GM21737 (cell line): Measurements from ENCODE around the gene HOXB6.

ENCODE experiments used
- ATAC-seq: cut with Tn5 transposase; IDR thresholded peaks from one replicate; pipeline ENCODE4 v1.9.1; 2021; ENCODE audit warnings: mild to moderate bottlenecking, moderate library complexity; ENCODE audit not compliant: unreplicated experiment

The HOXB6 gene

DNA sequence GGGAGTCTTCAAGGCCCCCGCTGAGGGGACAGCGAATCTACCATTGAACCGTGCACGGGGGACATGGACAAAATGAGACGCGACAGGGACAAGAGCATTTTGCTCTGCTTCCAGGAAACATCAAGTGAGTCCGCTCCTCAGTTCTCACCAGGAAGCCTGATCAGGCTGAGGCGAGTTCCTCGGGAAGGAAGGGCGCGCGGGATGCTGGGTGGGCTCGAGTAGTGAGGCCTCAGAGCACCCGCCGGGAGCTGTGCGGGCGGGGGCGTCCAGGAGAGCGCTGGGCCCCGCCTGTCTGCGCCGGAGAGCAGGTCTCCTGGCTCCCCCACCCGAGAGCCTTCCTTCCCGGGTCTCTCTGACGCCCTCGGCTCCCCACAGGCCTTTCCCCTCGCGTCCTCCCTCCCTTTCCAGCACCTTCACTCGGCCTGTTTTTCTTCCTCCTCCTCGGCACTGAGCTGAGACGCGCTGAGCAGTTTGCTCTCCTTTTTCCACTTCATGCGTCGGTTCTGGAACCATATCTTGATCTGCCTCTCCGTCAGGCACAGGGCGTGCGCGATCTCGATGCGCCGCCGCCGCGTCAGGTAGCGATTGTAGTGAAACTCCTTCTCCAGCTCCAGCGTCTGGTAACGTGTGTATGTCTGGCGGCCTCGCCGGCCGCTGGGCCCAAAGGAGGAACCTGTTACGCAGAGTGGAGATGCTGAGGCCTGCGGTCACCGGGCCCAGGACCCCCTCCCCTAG is 8.6 kb downstream of the HOXB6 start:
- ATAC-seq, result no peak

DNA sequence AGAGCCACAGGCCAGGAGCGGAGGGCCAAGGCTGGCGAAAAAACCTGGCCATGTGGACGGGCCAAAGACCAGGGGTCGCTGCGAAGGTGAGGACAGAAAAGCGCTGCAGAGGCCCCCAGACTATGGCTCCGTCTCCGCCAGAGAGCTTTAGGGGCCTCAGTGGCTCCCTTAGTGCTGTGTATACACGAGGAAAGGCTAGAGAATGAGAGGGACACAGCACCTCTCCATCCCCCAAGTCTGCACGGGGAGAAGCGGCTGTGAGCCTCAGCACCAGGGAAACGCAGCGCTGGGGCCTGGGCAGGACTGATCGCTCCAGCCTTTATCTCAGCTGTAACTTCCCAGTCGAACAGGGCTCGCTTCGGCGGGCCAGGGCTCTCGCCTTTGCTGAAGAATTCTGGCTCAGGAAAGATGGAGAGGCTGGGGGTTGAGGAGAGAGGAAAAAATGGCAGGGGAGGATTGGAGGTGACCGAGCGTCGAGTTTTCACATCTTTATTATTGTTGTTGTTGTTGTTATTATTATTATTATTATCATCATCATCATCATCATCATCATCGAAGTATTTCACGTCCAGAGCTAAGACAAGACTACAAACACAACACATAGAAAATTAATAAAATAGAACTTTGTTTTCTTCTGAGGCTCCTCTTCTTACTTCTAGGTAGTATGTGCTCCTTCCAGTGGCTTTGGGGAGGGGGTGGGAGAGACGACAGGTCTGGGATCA is 9.3 kb downstream of the HOXB6 start:
- ATAC-seq, result no peak

DNA sequence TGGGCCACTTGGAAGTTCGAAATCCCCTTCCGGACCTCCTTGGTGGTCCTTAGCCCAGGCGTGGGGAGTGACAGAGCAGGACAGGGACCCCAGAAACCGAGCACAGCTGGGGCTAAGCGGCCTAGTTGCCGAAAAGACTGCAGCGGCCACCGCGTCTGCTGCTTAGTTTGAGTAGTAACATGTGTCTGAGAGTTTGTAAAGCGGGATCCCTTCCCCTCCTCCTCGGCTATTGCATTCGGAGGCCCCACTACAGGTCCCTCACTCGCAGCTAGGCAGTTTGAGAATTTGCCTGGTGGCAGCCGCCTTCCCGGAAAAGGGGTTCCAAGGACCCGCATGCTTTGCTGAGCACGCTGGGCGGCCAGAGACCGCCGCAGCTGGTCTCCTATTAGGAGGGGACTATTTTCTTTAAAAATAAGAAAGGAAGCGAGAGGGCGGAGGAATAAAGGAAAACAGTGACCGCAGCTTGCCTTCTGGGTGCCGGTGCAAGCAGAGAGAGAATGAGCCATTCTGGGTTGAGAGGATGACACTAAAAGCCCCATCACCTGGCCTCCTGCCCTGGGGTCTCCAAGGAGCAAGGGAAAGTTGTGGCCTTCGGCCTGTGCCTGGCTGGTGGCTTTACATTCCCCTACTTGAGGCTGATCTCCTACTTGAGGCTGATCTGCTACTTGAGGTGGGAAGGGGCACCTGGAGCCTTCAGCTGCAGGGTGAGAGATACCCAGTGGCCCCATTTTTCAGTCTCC is 10.1 kb downstream of the HOXB6 start:
- ATAC-seq, result no peak

DNA sequence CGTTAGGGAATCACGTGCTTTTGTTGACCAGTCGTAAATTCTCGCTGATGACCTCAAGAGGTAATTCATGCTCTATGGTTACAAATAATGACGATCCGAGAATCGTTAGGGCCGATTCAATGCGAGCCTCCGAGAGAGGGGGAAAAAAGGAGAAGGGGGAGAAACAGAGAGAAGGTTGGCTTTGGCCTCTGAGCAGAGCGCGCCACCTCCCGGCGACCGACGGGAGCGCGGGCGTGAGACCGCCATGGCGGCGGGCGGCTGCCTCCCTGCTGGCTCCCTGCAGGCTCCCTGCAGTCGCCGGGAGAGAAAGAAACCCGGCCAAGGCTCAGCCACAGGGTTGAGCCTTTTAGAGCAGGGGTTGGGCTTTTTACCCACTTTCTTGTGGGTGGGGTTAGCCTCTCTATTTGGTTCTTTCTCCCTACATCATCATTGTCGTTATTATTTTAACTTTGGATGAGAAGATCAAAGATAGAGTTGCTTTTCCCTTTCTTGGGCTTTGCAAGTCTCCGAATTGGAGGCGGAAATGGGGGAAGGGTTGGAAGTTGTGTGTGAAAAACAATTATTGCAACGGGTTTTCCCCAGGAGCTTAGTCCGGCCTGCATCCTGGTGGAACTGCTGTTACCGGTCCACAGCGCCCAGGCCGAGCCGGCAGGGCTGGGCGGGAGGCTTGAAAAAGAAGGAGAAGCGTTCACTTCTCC is 10.8 kb downstream of the HOXB6 start:
- ATAC-seq, result no peak

- ATAC-seq, result no peak
Observed at GRCh38 chr17:48593126-48593829, 11.5 kb downstream of the HOXB6 start, which contains the start of gene HOXB5. Gene HOXB5 (minus strand): TSS chr17:48593779. CDS start chr17:48593682, 97 bp downstream.

- ATAC-seq, result no peak
Observed at GRCh38 chr17:48592577-48592976, 12.2 kb downstream of the HOXB6 start.

DNA sequence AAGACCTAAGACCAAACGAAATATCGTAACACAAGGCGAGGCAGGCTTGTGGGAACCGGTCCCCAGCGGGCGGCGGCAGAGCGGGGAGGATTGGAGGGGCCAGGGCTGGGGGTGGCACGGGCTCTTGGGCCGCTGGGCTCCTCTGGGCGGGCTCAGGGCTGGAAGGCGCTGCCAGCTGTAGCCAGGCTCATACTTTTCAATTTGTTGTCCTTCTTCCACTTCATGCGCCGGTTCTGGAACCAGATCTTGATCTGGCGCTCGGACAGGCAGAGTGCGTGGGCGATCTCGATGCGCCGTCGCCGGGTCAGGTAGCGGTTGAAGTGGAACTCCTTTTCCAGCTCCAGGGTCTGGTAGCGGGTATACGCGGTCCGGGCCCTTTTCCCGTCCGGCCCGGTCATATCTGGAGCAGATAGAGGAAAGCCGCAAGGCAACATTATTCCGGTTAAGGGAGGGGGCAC is 12.7 kb downstream of the HOXB6 start:
- no peak for ATAC-seq

DNA sequence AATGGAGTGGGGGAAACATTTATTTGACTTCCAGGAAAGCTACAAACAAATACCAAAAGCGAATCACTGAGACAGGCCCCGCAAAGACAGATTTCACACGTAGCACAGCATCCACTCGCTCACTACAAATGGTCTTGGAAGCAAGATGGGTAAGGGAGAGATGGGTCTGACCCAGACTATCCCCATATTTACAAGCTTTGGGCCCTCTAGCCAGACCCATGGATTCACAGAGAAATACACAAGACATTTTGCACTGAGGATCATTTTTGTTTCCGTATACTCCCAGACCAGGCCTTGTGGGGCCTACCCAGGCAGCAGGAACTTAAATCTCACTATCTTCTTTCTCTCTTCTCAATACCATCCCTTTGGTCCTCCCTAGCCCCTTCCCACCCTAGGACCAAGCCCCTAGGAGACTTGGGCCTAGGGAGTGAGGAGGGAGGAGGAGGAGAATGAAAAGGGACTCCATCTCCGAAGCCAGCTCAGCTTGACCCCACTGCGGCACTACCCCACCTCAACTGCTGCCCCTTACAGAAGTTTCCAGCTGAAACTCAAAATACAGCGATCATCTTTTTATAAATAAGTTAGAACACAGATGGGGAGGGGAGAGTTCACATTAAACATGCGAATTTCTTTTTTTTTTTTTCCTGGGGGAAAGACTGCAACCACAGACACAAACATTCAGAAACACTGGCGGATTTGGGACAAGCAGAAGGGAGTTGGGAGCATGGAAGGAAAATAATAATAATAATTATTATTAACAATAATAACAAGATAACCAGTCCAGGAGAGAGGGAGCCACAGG is 13.3 kb downstream of the HOXB6 start:
- no peak for ATAC-seq

GRCh38 chr17:48590607-48591161 is 14.1 kb downstream of the HOXB6 start:
- no peak for ATAC-seq

GRCh38 chr17:48589831-48590606 is 14.8 kb downstream of the HOXB6 start, which contains the start of gene HOXB3:
Gene HOXB3 (minus strand): TSS chr17:48590241. CDS start chr17:48552474, 37,767 bp downstream.
- no peak for ATAC-seq

GRCh38 chr17:48589060-48589830 is 15.5 kb downstream of the HOXB6 start:
- no peak for ATAC-seq

DNA sequence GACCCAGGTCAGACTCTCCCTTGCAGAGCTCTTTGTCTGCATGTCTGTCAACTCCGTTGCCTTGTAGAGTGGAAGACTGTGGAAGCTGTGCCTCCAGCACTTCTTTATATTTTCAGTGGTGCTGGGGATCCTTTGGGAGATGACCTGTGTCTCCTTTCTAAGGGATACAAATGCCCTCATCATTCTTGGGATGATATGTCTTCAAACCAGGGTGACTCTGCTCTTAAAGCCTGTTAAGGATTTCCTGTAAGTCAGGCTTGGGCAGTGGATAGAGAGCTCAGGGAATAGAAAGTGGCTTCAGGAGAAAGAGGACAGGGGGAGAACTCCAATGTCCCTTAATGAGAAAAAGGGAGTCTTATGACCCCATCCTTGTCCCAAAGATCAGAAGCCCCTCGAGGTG is 16.3 kb downstream of the HOXB6 start:
- no peak for ATAC-seq

DNA sequence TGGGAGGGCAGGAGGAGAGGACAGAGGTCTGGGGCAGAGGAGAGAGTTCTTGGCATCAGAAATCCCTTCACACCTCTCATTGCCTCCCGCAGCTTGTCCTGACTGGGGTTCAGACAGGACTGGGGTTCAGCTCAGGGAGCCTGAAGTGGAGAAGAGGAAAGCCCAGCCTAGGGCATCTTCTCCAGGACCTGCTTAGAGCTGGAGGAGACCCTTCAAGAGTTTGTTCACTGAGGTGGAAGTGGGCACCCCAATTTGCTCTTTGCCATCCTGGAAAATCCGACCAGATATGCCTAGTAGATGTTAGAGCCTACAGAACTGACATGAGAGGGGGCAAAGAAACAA is 16.7 kb downstream of the HOXB6 start:
- no peak for ATAC-seq

- no peak for ATAC-seq
Observed at GRCh38 chr17:48587276-48588073, 17.3 kb downstream of the HOXB6 start.

DNA sequence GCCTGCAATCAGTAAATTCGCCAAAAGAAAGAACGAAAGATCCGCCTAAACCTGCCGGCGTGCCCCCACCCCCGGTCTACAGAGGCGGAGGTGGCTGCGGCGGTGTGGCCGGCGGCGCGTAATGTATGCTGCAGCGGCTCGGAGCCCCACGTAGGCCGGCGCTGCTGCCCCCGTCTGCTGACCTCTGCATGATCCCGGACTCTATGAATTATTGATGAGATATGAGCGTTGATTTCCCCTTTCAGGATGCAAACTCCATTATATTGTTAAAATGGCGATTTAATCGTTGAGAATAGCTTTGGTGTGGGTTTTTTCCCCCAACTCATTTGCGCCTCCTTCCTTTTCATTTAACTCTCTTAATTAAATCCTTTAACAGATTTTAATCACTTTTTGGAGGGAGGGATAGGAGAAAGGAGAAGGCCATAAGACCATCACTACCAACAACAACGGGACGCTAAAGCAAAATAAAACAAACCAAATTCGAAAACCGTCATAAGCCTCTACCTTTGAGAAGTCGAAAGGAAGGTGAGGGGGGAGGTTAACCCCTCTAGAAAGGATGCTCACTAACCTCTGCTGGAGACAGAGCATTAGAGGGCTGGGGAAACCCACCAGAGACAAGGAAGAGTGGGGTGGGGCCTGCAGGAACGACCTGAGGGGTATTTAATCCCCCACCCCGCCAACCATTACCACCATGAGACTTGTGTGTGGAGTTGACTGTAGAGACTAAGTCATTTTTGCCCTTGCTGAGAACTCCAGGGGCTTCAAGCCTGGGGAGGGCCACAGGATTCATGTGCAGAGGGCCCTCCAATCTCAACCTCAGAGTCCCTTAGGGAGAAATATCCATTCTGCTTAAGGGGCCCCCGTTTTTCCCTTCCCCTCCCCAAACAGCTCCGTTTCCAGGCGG is 18.2 kb downstream of the HOXB6 start:
- ATAC-seq, result no peak

- ATAC-seq, result no peak
Observed at GRCh38 chr17:48584223-48584741, 20.5 kb downstream of the HOXB6 start.
